Mammary epithelial cell (primary cell): ENCODE results near the gene TRPV5.

Source experiments
- CTCF ChIP-seq, 2 donors: IDR thresholded peaks in 1 of 2; conservative IDR thresholded peaks in 1 of 2; 2 replicates each; pipeline ENCODE4 v1.5.1; 2011 to 2012; ENCODE audit warnings: inconsistent platforms in 2 of 2, low read length in 2 of 2, mild to moderate bottlenecking in 2 of 2, control low read depth in 1 of 2, low read depth in 1 of 2; ENCODE audit not compliant: insufficient read depth in 1 of 2; ENCODE audit errors: extremely low read depth in 1 of 2
- EZH2 ChIP-seq: IDR thresholded peaks from 2 replicates; pipeline ENCODE4 v1.6.1; 2012; ENCODE audit warnings: low read length, inconsistent platforms, borderline replicate concordance

GRCh38 chr7:142885311-142886230 is 48.0 kb downstream of the TRPV5 start, which contains the start of gene TRPV6:
- no peak for TF ChIP-seq CTCF (conservative IDR thresholded peaks at IDR 0.05 in 1 of 2, IDR thresholded peaks at IDR 0.05 in 1 of 2; ENCODE audit: extremely low read depth in 1 of 2, insufficient read depth in 1 of 2, low read depth in 1 of 2, low read length in 2 of 2)
- TF ChIP-seq EZH2: no peak
